Kidney tubule cell (primary cell): ENCODE measurements around the gene KRAS.

ENCODE experiments used
- DNase-seq: peaks from one replicate; pipeline ENCODE4 v3.0.0-alpha.2; 2018; ENCODE audit warnings: low spot score

Gene KRAS

GRCh38 chr12:25195056-25195971 lies 55.4 kb downstream of the KRAS start, which contains the start of the genes DNAI7 and ETFRF1:
DNAI7 (minus strand) TSS chr12:25195160; CDS start chr12:25195078, 82 bp downstream.
ETFRF1 (plus strand) TSS chr12:25195237; CDS start chr12:25203957, 8,720 bp downstream.
- DNase-seq, result peak; percentile 96

GRCh38 chr12:25194722-25195055 lies 56.0 kb downstream of the KRAS start:
- no peak for DNase-seq

- DNase-seq, result no peak
These were observed 56.5 kb downstream of the KRAS start for GRCh38 chr12:25194214-25194613.

GRCh38 chr12:25190793-25191192 lies 59.9 kb downstream of the KRAS start:
- no peak for DNase-seq

- no peak for DNase-seq
These were observed 61.1 kb downstream of the KRAS start for GRCh38 chr12:25189656-25190055.

- peak; percentile 81 for DNase-seq
These were observed 62.9 kb downstream of the KRAS start for GRCh38 chr12:25187781-25188180.

- DNase-seq, result peak; percentile 70
These were observed 63.8 kb downstream of the KRAS start for GRCh38 chr12:25186788-25187402.

- no peak for DNase-seq
These were observed 64.5 kb downstream of the KRAS start for GRCh38 chr12:25186038-25186787.

- DNase-seq, result no peak
These were observed 66.6 kb downstream of the KRAS start for GRCh38 chr12:25184132-25184531.

- DNase-seq, result no peak
These were observed 68.0 kb downstream of the KRAS start for GRCh38 chr12:25182765-25183164.

- DNase-seq, result no peak
These were observed 87.9 kb downstream of the KRAS start for GRCh38 chr12:25162866-25163265.

GRCh38 chr12:25156061-25156460 lies 94.7 kb downstream of the KRAS start:
- DNase-seq, result no peak

- peak; percentile 39 for DNase-seq
These were observed 95.6 kb downstream of the KRAS start for GRCh38 chr12:25155022-25155576.
